SJSA1 (cell line): ENCODE results near the gene STPG4. TPM values are rescaled to one million over a fixed set of nuclear protein-coding genes. Genes with fewer than 3 reads are reported as not detected.

Experiments
- DNase-seq, 2 experiments: peaks; one replicate each; pipeline ENCODE4 v3.0.0-alpha.2; 2015 to 2020; ENCODE audit warnings: low spot score in 2 of 2, low read depth in 1 of 2
- H3K27ac ChIP-seq: fragments of 250-450 bp; sonication (Bioruptor Pico); 2 replicates; pipeline ENCODE4 v1.5.1; 2020; ENCODE audit warnings: mild to moderate bottlenecking, moderate library complexity
- H3K27me3 ChIP-seq: fragments of 250-450 bp; sonication (Bioruptor Pico); replicated peaks from 2 replicates; pipeline ENCODE4 v1.5.1; 2020; ENCODE audit warnings: mild to moderate bottlenecking, moderate library complexity
- H3K36me3 ChIP-seq: fragments of 250-450 bp; sonication (Bioruptor Pico); 2 replicates; pipeline ENCODE4 v1.5.1; 2020; ENCODE audit warnings: mild to moderate bottlenecking
- H3K4me1 ChIP-seq: fragments of 250-450 bp; sonication (Bioruptor Pico); replicated peaks from 2 replicates; pipeline ENCODE4 v1.6.1; 2021; ENCODE audit warnings: mild to moderate bottlenecking
- H3K4me3 ChIP-seq: fragments of 250-450 bp; sonication (Bioruptor Pico); 2 replicates; pipeline ENCODE4 v1.5.1; 2020; ENCODE audit warnings: mild to moderate bottlenecking
- H3K9me3 ChIP-seq: fragments of 250-450 bp; sonication (Bioruptor Pico); replicated peaks from 2 replicates; pipeline ENCODE4 v1.5.1; 2020; ENCODE audit warnings: mild to moderate bottlenecking
- total RNA-seq: library from RNA; depleted of rRNA; stranded (reverse); fragments of >200 nt; shearing (Covaris generic); gene quantifications from 2 replicates; pipeline ENCODE4 v1.2.3, GENCODE V29; 2014

The STPG4 gene
- total RNA-seq, 1 experiment from 2014 or later = not detected

DNA sequence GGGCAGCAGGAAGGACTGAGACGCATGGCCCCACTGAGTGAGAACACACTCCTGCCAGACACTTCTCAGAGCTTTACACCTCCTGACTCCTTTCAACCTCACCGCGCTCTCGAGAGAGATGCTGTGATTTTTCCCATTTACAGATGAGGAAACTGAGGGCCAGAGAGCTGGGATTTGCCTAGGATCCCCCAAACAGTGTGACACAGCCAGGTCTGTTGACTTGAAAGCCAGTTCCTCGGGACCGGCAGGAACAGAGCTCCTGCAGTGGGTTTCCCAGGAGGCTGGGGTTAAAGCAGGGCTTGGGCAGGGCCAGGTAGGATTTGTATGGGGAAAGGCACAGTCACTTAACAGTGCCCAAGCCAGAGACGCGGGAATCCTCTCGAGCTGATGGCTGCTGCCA lies 81.9 kb downstream of the STPG4 start:
- no peak overlapping the region for H3K27ac ChIP-seq
- no peaks in the 10 kb centered on the region for H3K27me3 ChIP-seq
- no peak for DNase-seq
- peaks cover 23% of the 10 kb centered on the region for H3K36me3 ChIP-seq
- peaks cover 75% of the 10 kb centered on the region for H3K4me1 ChIP-seq
- no peak overlapping the region for H3K4me3 ChIP-seq
- no peaks in the 10 kb centered on the region for H3K9me3 ChIP-seq

DNA sequence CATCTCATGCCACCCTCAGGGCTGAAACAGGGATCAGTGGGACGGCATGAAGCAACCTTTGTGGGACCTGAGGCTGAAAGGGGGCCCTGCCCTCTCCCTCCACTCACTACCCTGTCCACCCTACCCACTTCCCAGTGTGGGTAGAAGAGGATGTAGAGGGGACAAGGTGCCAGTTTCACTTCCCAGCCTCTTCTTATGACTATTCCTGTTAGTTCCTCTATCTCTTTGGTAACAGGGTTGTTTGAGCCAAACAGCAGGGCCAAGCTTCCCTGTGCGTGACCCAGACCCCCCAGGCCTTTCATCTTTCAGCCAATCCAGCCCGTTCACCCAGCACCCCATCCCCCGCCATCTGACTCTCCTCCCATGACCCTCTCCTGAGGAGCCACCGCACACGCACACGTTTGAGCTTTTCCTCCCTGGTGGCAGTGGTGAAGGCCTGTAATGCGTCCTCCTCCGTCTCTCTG lies 82.3 kb downstream of the STPG4 start:
- H3K9me3 ChIP-seq = no peaks in the 10 kb centered on the region
- no peak for DNase-seq
- peak overlapping the region; percentile 86 for H3K27ac ChIP-seq
- H3K4me3 ChIP-seq = no peak overlapping the region
- peaks cover 26% of the 10 kb centered on the region for H3K36me3 ChIP-seq
- peaks cover 75% of the 10 kb centered on the region for H3K4me1 ChIP-seq
- H3K27me3 ChIP-seq = no peaks in the 10 kb centered on the region

DNA sequence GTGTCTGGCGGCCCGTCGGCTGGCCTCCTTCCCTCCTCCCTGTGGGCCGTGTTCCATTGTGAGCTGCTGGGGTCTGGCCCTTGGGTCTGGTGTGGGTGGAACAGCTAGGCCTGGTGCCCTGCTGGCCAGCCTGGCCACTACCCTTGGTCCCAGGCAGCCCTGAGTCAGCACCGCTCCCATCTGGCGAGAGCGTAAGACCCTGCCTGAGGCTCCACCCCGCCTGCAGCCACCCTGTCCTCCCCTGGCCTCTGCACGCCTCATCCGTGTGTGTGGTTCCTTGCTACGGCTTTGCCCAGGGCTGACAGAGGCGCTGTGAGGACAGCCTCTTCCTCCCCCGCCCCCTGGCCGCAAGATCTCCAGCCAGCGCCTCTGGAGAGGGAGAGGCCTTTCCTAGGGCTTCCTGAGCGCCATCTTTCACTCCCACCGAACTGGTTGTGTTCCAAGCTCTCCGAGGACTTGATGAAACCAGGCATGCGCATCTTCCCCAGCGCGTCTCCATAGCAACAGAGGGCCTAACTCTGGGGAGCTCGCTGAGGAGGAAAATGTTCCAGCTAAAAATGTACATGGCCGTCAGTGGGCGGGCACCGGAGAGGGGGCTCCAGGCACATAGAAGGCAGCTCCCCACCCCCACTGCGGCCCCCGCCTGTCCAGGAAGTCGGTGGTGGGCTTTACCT lies 83.0 kb downstream of the STPG4 start:
- H3K4me1 ChIP-seq = peaks cover 75% of the 10 kb centered on the region
- H3K4me3 ChIP-seq = no peak overlapping the region
- peak overlapping the region; percentile 86 for H3K27ac ChIP-seq
- H3K36me3 ChIP-seq = peaks cover 29% of the 10 kb centered on the region
- H3K9me3 ChIP-seq = no peaks in the 10 kb centered on the region
- peak; percentile 51 to 75 for DNase-seq
- no peaks in the 10 kb centered on the region for H3K27me3 ChIP-seq

DNA sequence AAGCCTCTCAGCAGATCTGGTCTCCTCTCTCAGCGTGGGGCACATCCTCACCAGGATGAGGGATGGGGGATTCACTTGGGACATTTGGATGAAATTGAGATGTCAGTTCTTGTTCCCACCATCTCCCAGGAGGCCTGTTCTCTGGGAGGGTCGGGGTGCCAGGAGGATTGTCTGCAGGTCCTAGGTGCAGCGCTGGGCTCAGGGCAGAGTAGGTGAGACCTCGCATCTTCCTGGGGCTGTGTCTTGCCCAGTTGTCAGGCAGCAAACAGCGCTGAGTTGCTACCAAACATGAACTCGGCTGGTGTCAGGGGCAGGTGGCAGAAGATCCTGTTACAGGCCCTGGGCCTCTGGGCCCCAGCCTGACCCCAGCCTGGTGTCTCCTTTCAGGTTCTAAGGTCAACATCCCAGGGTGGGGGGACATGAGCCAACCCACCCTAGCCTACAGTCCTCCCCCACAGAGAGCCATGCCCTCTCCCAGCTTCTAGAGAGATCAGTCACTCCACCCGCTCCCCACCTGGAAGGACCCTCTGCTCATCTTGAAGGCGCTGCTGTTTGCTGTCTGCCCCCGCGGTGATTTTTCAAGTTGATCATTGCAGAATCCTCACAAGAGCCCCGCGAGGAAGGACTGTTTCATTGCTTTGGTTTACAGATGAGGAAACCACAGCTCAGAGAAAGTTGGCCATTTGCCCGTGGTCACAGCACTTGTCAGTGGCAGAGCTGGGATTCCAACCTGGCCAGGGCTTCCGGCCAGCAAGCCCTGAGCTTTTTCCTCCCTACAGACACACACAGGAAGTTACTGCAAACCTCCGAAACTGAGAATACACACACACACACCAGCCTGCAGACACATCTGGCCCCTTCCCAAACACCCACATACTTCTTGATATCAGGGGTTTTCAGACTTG lies 83.9 kb downstream of the STPG4 start:
- Histone ChIP-seq H3K27me3 (no peaks in the 10 kb centered on the region), H3K9me3 (no peaks in the 10 kb centered on the region), H3K27ac (peak overlapping the region; percentile 86), H3K4me1 (peaks cover 75% of the 10 kb centered on the region), H3K4me3 (no peak overlapping the region), H3K36me3 (peaks cover 28% of the 10 kb centered on the region)
- DNase-seq = peak; percentile 83 to 95

DNA sequence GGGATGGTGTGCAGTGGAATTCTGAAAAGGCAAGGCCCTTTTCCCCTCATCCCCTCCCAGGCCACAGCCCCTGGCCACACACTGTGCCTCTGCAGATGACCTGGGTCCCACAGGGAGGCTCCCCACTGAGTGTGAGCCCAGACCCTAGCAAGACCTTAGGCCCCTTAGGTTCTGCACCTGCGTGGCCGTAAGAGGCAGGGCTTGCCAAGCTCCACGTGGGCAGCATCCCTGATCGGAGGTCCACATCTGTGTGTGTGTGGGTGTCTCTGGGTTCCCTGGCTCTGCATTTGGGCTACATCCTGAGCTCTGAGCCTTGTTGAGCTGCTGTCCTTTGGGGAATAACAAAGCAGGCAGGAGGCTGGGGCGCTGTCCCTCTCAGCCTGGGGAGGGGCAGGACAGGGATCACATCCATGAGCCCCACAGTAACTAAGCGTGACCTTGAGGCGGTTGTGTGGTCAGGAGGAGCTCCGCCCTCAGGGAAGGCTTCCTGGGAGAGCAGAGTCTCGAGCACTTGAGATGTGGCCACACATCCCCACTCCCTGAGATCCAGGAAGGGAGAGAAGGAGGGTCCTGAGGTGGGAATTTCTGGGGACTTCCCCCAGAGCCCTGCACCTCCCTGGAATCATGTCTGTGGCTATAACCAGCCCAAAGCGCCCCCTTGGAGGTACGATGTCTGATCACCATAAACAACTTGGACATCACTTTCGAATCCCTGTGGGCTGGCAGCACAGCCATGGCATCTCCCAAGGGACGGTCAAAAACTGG lies 84.8 kb downstream of the STPG4 start:
- Histone ChIP-seq H3K27ac (peak overlapping the region; percentile 86), H3K27me3 (no peaks in the 10 kb centered on the region), H3K4me1 (peaks cover 75% of the 10 kb centered on the region), H3K9me3 (no peaks in the 10 kb centered on the region), H3K4me3 (no peak overlapping the region), H3K36me3 (peaks cover 25% of the 10 kb centered on the region)
- DNase-seq = peak; percentile 88 to 90

DNA sequence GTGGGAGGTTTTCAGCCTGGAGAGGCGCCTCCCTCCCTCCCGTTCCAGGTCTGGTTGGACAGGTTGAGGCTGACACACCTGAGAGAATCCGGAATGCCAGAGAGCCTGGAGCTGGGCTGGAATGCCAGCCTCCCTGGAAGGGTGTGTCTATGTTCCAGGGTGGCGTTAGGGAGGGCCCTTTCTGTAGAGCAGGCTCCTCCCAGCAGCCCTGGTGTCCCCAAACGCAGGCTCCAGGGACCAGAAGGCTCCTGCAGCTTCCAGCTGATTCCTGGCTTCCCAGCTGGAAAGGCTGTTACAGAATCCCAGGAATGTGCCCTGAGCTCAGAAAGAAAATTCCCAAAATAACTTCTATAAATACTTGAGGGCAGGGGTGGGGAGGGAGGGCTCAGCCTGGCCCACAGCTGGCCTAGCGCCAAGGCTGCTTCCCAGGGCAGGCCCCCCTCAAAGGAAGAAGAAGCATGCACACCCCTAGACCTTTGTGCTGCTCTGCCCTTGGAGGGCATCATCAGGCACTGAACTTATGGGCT lies 85.4 kb downstream of the STPG4 start:
- Histone ChIP-seq H3K9me3 (no peaks in the 10 kb centered on the region), H3K27me3 (no peaks in the 10 kb centered on the region), H3K4me1 (peaks cover 81% of the 10 kb centered on the region), H3K4me3 (no peak overlapping the region), H3K27ac (peak overlapping the region; percentile 86), H3K36me3 (peaks cover 27% of the 10 kb centered on the region)
- DNase-seq = peak; percentile 96

DNA sequence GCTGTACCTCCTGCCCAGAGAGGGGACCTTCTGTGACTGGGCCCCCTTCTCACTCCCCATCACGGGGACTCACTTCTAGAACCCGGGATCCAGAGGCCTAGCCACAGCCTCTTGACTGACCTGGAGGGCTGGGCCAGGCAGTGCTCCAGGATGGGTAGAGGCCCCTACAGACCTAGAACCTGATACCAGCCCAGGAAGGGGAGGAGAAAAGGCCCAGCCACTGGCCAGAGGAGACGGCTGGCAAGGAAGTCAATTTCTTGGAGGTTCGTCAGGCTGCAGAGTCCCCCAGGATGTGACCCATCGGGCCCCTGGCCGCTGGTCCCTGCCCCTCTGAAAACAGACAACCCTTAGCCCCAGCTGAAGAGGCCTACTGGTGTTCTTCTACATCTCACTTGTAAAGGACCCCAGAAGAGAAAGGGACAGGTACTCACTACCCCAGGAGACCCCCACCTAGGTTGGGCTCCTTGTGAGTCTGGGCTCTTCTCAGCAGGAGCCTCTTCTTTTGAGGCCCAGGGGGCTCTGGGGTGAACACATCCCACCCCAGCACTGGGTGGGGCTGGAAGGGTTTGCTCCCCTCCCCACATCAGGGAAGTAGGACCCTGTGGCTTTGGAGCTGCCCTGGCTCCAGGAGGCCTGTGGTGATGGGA lies 86.0 kb downstream of the STPG4 start:
- no peak for DNase-seq
- Histone ChIP-seq H3K4me1 (peaks cover 84% of the 10 kb centered on the region), H3K4me3 (no peak overlapping the region), H3K9me3 (no peaks in the 10 kb centered on the region), H3K27me3 (no peaks in the 10 kb centered on the region), H3K36me3 (peaks cover 31% of the 10 kb centered on the region), H3K27ac (peak overlapping the region; percentile 86)

DNA sequence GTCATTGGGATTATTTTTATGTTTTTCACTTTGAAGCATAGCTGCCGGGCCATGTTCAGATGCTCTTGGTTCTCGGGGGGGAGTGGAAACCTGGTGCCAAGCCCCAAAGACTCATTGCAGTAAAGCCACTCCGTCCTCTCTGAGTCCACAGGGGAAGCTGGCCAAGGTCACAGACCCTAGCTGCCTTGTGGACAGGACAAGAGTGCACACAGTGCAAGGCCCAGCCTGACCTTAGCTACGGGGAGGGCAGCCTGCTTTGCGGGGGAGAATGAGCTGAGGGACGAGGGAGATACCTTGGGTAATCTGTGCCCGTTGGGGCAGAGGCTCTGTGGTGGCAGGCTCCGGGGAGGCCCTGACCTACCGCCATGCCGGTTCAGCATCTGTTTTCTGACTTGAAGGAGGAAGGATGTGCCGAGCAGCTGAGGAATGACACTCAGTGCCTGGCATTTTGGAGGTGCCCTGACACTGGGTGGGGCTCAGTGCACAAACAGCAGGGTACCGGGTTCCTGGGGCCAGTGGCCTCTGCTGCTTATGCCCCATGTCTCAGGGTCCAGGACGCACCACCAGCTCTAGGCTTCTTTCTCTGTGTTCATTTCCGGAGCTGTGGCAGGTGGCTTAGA lies 87.2 kb downstream of the STPG4 start:
- Histone ChIP-seq H3K36me3 (peaks cover 31% of the 10 kb centered on the region), H3K9me3 (no peaks in the 10 kb centered on the region), H3K27me3 (no peaks in the 10 kb centered on the region), H3K4me3 (no peak overlapping the region), H3K4me1 (peaks cover 93% of the 10 kb centered on the region), H3K27ac (no peak overlapping the region)
- no peak for DNase-seq

DNA sequence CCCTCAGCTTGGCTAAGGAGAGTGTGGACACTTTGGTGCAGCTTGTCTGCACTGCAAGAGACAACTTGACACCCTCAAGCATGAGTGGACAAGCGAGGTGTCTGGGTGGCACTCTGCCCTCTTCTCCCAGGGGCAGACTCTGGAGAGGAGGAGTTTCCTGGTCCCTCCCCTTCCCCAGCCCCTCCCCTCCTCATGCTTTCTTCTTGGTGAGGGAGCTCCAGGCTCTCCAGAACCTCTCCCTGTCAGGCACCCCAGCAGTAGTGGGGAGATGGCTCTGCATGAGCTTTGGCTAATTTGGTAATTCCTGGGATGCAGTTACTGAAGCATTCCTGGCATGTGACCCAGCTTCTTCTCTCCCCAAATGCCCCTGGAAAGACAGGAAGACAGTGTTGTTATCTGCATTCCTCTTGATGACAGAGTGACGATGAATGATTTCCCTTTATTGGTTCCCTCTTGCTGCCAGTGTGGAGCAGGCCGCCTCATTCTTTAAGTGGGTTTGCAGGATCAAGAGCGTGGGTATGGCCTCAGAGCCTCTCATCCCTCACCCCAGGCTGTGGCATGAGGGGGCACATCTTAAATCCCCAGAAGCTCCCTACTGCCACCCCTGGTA lies 89.2 kb downstream of the STPG4 start:
- DNase-seq = peak; percentile 90
- H3K4me3 ChIP-seq = no peak overlapping the region
- no peaks in the 10 kb centered on the region for H3K9me3 ChIP-seq
- peak overlapping the region; percentile 74 for H3K27ac ChIP-seq
- peaks cover 74% of the 10 kb centered on the region for H3K4me1 ChIP-seq
- no peaks in the 10 kb centered on the region for H3K27me3 ChIP-seq
- peaks cover 23% of the 10 kb centered on the region for H3K36me3 ChIP-seq

DNA sequence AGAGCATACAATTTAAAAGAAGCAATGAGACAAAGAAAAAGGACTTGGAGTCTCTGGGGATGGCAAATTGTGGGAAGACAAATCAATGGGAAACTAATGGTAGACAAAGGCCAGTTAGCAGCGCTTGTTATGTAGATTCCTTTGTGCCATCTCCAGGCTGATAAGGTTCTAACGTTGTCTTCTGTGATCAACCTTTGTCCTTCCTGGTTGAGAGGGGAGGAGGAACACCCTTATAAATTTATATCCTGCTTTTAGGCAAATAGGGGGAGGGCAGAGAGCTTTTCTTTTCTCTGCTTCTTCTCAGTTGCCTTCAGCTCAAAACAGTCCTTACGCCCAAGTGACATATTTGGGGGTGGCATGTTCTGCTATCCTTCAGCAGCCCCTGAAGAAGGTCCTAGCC lies 89.8 kb downstream of the STPG4 start:
- Histone ChIP-seq H3K27ac (peak overlapping the region; percentile 74), H3K27me3 (no peaks in the 10 kb centered on the region), H3K36me3 (peaks cover 28% of the 10 kb centered on the region), H3K4me3 (no peak overlapping the region), H3K4me1 (peaks cover 69% of the 10 kb centered on the region), H3K9me3 (no peaks in the 10 kb centered on the region)
- DNase-seq = no peak

DNA sequence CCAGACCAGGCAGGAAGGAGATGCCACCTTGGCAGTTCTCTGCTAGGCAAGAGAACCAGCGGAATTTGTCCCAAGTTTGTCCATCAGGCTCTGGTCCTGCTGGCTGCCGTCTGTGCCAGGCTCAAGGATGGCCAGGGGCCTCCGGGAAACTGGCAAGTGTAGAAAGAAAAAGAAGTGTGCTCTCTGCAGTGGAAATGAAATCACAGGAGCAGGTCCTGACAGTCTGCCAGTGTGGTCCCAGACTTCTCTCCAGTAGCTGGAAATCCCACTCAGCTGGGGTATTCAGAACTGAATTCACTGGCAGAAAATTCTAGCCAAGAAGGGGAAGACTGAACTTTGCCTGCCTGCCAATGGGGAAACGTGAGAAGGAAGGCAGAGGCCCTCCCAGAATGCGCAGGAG lies 91.0 kb downstream of the STPG4 start:
- no peak for DNase-seq
- Histone ChIP-seq H3K4me1 (peaks cover 57% of the 10 kb centered on the region), H3K36me3 (peaks cover 37% of the 10 kb centered on the region), H3K9me3 (no peaks in the 10 kb centered on the region), H3K4me3 (no peak overlapping the region), H3K27me3 (no peaks in the 10 kb centered on the region), H3K27ac (no peak overlapping the region)

DNA sequence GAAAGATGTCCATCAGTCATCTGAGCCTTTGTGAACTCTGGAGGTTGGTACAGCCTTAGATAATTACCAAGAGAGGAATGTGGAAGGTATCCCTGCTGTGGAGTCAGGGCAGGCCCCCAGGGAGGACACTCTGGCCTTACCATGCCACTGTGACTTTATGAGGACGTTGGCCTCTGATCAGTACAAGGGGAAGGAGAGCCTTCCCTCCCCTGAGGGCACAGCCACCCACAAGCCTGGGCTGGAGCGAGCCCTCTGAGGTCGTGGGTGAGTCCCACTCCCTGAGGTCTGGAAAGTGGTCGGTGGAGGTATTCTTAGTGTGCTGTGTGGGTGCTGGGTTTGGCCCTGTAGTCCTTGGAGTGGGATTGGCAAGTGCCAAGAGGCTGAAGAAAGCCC lies 91.6 kb downstream of the STPG4 start:
- no peak for DNase-seq
- H3K27me3 ChIP-seq = no peaks in the 10 kb centered on the region
- no peak overlapping the region for H3K27ac ChIP-seq
- H3K4me3 ChIP-seq = no peak overlapping the region
- H3K9me3 ChIP-seq = no peaks in the 10 kb centered on the region
- H3K4me1 ChIP-seq = peaks cover 52% of the 10 kb centered on the region
- peaks cover 35% of the 10 kb centered on the region for H3K36me3 ChIP-seq
